Germinal center (tissue), 1 donor: ENCODE data around the gene RNASE13.

Experiments
- DNase-seq: peaks from one replicate; pipeline ENCODE4 v3.0.0; 2012; ENCODE audit warnings: mixed read lengths, low spot score

Gene RNASE13

GRCh38 chr14:21063479-21063878, 28.9 kb upstream of the RNASE13 start:
- no peak for DNase-seq

GRCh38 chr14:21061347-21061668, 26.7 kb upstream of the RNASE13 start:
- no peak for DNase-seq

- no peak for DNase-seq
Observed at GRCh38 chr14:21060614-21061346, 26.2 kb upstream of the RNASE13 start.

- no peak for DNase-seq
Observed at GRCh38 chr14:21059842-21060613, 25.4 kb upstream of the RNASE13 start.

GRCh38 chr14:21058903-21059302, 24.3 kb upstream of the RNASE13 start:
- no peak for DNase-seq

- DNase-seq = no peak
Observed at GRCh38 chr14:21057803-21058675, 23.4 kb upstream of the RNASE13 start, which contains the start of gene RNASE8. RNASE8 (plus strand) TSS chr14:21057822; CDS start chr14:21057893, 71 bp downstream.

- DNase-seq = no peak
Observed at GRCh38 chr14:21056520-21057163, 22.0 kb upstream of the RNASE13 start.

- DNase-seq = no peak
Observed at GRCh38 chr14:21055432-21056117, 21.0 kb upstream of the RNASE13 start.

GRCh38 chr14:21054768-21055145, 20.1 kb upstream of the RNASE13 start:
- no peak for DNase-seq

GRCh38 chr14:21054123-21054767, 19.6 kb upstream of the RNASE13 start:
- no peak for DNase-seq

- DNase-seq = no peak
Observed at GRCh38 chr14:21053184-21054122, 18.8 kb upstream of the RNASE13 start.

- no peak for DNase-seq
Observed at GRCh38 chr14:21050597-21050996, 16.0 kb upstream of the RNASE13 start.

- no peak for DNase-seq
Observed at GRCh38 chr14:21049271-21049673, 14.7 kb upstream of the RNASE13 start.

GRCh38 chr14:21048638-21049037, 14.0 kb upstream of the RNASE13 start:
- DNase-seq = no peak

GRCh38 chr14:21047378-21047781, 12.8 kb upstream of the RNASE13 start:
- DNase-seq = no peak

GRCh38 chr14:21043974-21044618, 9.5 kb upstream of the RNASE13 start:
- DNase-seq = no peak

GRCh38 chr14:21043387-21043973, 8.9 kb upstream of the RNASE13 start:
- no peak for DNase-seq

GRCh38 chr14:21042918-21043317, 8.3 kb upstream of the RNASE13 start:
- no peak for DNase-seq
